HepG2 (cell line): ENCODE measurements around the gene PDLIM5. TPM values are rescaled to one million over a fixed set of nuclear protein-coding genes. Genes with fewer than 3 reads are reported as not detected.

Experiments
- ATAC-seq: fragments of 200-7000 bp; cut with Tn5 transposase; 3 replicates; pipeline ENCODE4 v1.9.1; 2020; ENCODE audit warnings: mild to moderate bottlenecking, moderate library complexity
- BruUV-seq: library from RNA; stranded (reverse); fragments of 400-500 nt; replicated peaks from 2 replicates; lab custom pipeline; 2021; lab: Mats Ljungman, UMichigan
- CTCF ChIA-PET: fragments of 300-600 bp; formaldehyde crosslinking; extraction: SDS; loops from one replicate; lab custom pipeline; 2021; ENCODE audit warnings: low total read pairs, inconsistent platforms, low intra/inter-chr PET ratio; lab: Yijun Ruan, JAX
- POLR2A ChIA-PET: fragments of 350-600 bp; sonication (Branson Sonifier 250); formaldehyde crosslinking; loops from one replicate; lab custom pipeline; 2020; ENCODE audit warnings: antibody characterized with exemption, inconsistent platforms; lab: Yijun Ruan, JAX
- DNase-seq: peaks from one replicate; pipeline ENCODE4 v3.0.0-alpha.2; 2015; ENCODE audit warnings: low spot score
- FAIRE-seq: peaks from 3 replicates; lab custom pipeline; 2011; peaks lifted over from hg19 to GRCh38; lab: Jason Lieb, UNC
- H2AFZ ChIP-seq: one replicate; pipeline ENCODE4 v1.6.1; 2011; ENCODE audit warnings: low read length, inconsistent platforms
- H3K27ac ChIP-seq: fragments of 300-600 bp; 3 replicates; pipeline ENCODE4 v1.8.0; 2011; ENCODE audit warnings: mixed run types, mild to moderate bottlenecking, mixed read lengths, low read length, inconsistent platforms; ENCODE audit not compliant: insufficient read depth; ENCODE audit errors: extremely low read length
- H3K27me3 ChIP-seq, 2 experiments: fragments of 200-600 bp in 1 of 2; 2 replicates in 1 of 2; 3 replicates in 1 of 2; pipeline versions ENCODE4 v1.6.0 to v1.8.0; 2011; ENCODE audit warnings: low read length in 2 of 2, mild to moderate bottlenecking in 2 of 2, moderate library complexity in 2 of 2, inconsistent platforms in 1 of 2; ENCODE audit not compliant: insufficient read depth in 2 of 2, control insufficient read depth in 1 of 2
- H3K36me3 ChIP-seq, 2 experiments: fragments of 200-600 bp in 1 of 2; replicated peaks in 1 of 2; 2 replicates in 1 of 2; 3 replicates in 1 of 2; pipeline versions ENCODE4 v1.5.1 to v1.8.0; 2011; ENCODE audit warnings: low read length in 2 of 2, inconsistent platforms in 1 of 2; ENCODE audit not compliant: insufficient read depth in 2 of 2, control insufficient read depth in 1 of 2
- H3K4me1 ChIP-seq: 2 replicates; pipeline ENCODE4 v1.5.1; 2012; ENCODE audit warnings: low read length, inconsistent platforms; ENCODE audit not compliant: insufficient read depth
- H3K4me2 ChIP-seq: 2 replicates; pipeline ENCODE4 v1.6.0; 2011; ENCODE audit warnings: low read depth, low read length, inconsistent platforms
- H3K4me3 ChIP-seq, 3 experiments: fragments of 200-600 bp in 1 of 3; sonication (generic), shearing (Covaris generic) in 1 of 3; replicated peaks in 1 of 3; 2 replicates each; pipeline ENCODE4 v1.5.1; 2011 to 2016; ENCODE audit warnings: low read length in 3 of 3, inconsistent platforms in 2 of 3, low read depth in 2 of 3, mild to moderate bottlenecking in 2 of 3, control low read depth in 1 of 3, mixed read lengths in 1 of 3; ENCODE audit not compliant: insufficient read depth in 1 of 3
- H3K79me2 ChIP-seq: one replicate; pipeline ENCODE4 v1.6.1; 2011; ENCODE audit warnings: low read length, inconsistent platforms; ENCODE audit not compliant: insufficient read depth
- H3K9ac ChIP-seq: 2 replicates; pipeline ENCODE4 v1.6.0; 2011; ENCODE audit warnings: mild to moderate bottlenecking, low read depth, low read length, inconsistent platforms; ENCODE audit not compliant: insufficient read depth
- H3K9me3 ChIP-seq: 2 replicates; pipeline ENCODE4 v1.5.1; 2012; ENCODE audit warnings: mild to moderate bottlenecking, low read length
- H4K20me1 ChIP-seq: 2 replicates; pipeline ENCODE4 v1.6.0; 2011; ENCODE audit warnings: inconsistent platforms, mild to moderate bottlenecking, low read length, moderate library complexity; ENCODE audit not compliant: insufficient read depth
- CREM ChIP-seq, 2 experiments: sonication (generic) in 1 of 2; formaldehyde crosslinking in 1 of 2; IDR thresholded peaks; 2 replicates each; pipeline versions ENCODE4 v1.4.0 to v1.6.1; 2016 to 2020; ENCODE audit warnings: antibody characterized with exemption in 1 of 2, mild to moderate bottlenecking in 1 of 2, missing genetic modification reagents in 1 of 2
- EZH2 ChIP-seq: conservative IDR thresholded peaks from 2 replicates; pipeline ENCODE4 v1.6.1; 2012; ENCODE audit warnings: mild to moderate bottlenecking, low read depth, low read length, moderate library complexity
- FUBP1 ChIP-seq: sonication (generic); formaldehyde crosslinking; IDR thresholded peaks from 2 replicates; pipeline ENCODE4 v1.5.1; 2020; ENCODE audit warnings: missing genetic modification reagents, mild to moderate bottlenecking, borderline replicate concordance
- GMEB2 ChIP-seq: IDR thresholded peaks from 2 replicates; pipeline ENCODE4 v1.6.1; 2016; ENCODE audit warnings: missing biosample characterization, missing genetic modification reagents, low read depth
- HNRNPK ChIP-seq: fragments of 200-400 bp; formaldehyde crosslinking; IDR thresholded peaks from 2 replicates; pipeline ENCODE4 v1.6.1; 2018; ENCODE audit warnings: low read length, low read depth, moderate library complexity, mild to moderate bottlenecking; ENCODE audit not compliant: poor library complexity, severe bottlenecking
- PAF1 ChIP-seq: IDR thresholded peaks from 2 replicates; pipeline ENCODE4 v1.6.1; 2016; ENCODE audit warnings: missing genetic modification reagents, missing compliant biosample characterization
- POLR2G ChIP-seq: fragments of 200-400 bp; formaldehyde crosslinking; IDR thresholded peaks from 2 replicates; pipeline ENCODE4 v1.6.1; 2018; ENCODE audit warnings: mild to moderate bottlenecking, low read depth, low read length, moderate library complexity
- PRPF4 ChIP-seq: fragments of 200-400 bp; formaldehyde crosslinking; IDR thresholded peaks from 2 replicates; pipeline ENCODE4 v1.6.1; 2016; ENCODE audit warnings: low read length, low read depth; ENCODE audit not compliant: poor library complexity, severe bottlenecking
- REXO4 ChIP-seq: sonication (generic); formaldehyde crosslinking; IDR thresholded peaks from 2 replicates; pipeline ENCODE4 v1.8.0; 2022; ENCODE audit warnings: missing genetic modification reagents, mild to moderate bottlenecking, borderline replicate concordance
- SIX1 ChIP-seq: sonication (generic); formaldehyde crosslinking; IDR thresholded peaks from 2 replicates; pipeline ENCODE4 v1.4.0; 2020; ENCODE audit warnings: missing genetic modification reagents, borderline replicate concordance
- TARDBP ChIP-seq: sonication (generic); formaldehyde crosslinking; IDR thresholded peaks from 2 replicates; pipeline ENCODE4 v1.8.0; 2022; ENCODE audit warnings: mild to moderate bottlenecking, missing genetic modification reagents
- WGBS: methylation state at CpG from one replicate; pipeline ENCODE4 v1.1.6; 2017; ENCODE audit warnings: low lambda C conversion rate; 5-methylcytosine and 5-hydroxymethylcytosine counted together
- in situ Hi-C: cut with HindIII; loops from 2 replicates; pipeline ENCODE4 v1.10.0; 2017; ENCODE audit warnings: low pct_unique_long_range_greater_than_20kb; ENCODE audit not compliant: extremely low pct_ligation_motif_present
- intact Hi-C: fragments of 100-400 bp; cut with micrococcal nuclease; formaldehyde crosslinking; loops from one replicate; pipeline ENCODE4 v1.10.0; 2022; ENCODE audit not compliant: unreplicated experiment
- polyA plus RNA-seq, 8 experiments: library from polyadenylated mRNA; depleted of rRNA in 3 of 8; stranded (reverse) in 7 of 8; unstranded in 1 of 8; fragments of >200 nt; fragmentation: Illumina TruSeq in 4 of 8; extraction: Trizol in 4 of 8; gene quantifications; 2 replicates each; pipeline versions ENCODE4 v1.2.1 to v1.2.3, GENCODE V29; 2011 to 2016; ENCODE audit warnings: low read depth in 4 of 8, missing spikeins in 1 of 8, mixed read lengths in 1 of 8; ENCODE audit not compliant: insufficient read depth in 1 of 8
- total RNA-seq, 5 experiments: library from RNA; depleted of rRNA; stranded (reverse); fragments of >200 nt; fragmentation: Illumina TruSeq; extraction: Trizol; gene quantifications; 2 replicates each; pipeline ENCODE4 v1.2.3, GENCODE V29; 2016; ENCODE audit warnings: low read depth in 1 of 5

The PDLIM5 gene
- total and polyA plus RNA-seq, 2 of the 13 experiments (the other 11 are each of a cell fraction or from before 2014, with no cell fraction given), result 52.8 to 119 TPM

GRCh38 chr4:94507281-94507680, 55.5 kb downstream of the PDLIM5 start:
- in situ Hi-C loops, result no loop called here
- Histone ChIP-seq H3K79me2 (peaks cover 19% of the 10 kb centered on the region), H3K27ac (no peak overlapping the region), H3K4me2 (0 out of 2 replicates have a peak overlapping the region, but pooled peaks have one; percentile 4), H3K9me3 (no peaks in the 10 kb centered on the region), H2AFZ (no peak overlapping the region), H3K36me3 (no peaks in the 10 kb centered on the region; a peak in 1 of 5 replicates), H3K27me3 (no peaks in the 10 kb centered on the region), H3K4me1 (peaks cover 38% of the 10 kb centered on the region), H3K4me3 (no peak overlapping the region), H4K20me1 (0 out of 2 replicates have a peak, but pooled peaks cover 6% of the 10 kb centered on the region), H3K9ac (no peak overlapping the region; the same call in 1 of the 2 replicates)
- intact Hi-C loops, result loop anchor here (5.0 kb wide), 1 partner anchor 55 kb away; the partner anchor contains the start of gene PDLIM5
- FAIRE-seq, result no peak
- POLR2A ChIA-PET, result no interaction called here
- TF ChIP-seq CREM (IDR thresholded peaks at IDR 0.05), result no peak
- no peak for TF ChIP-seq CREM (CRISPR knock-in tag; IDR thresholded peaks at IDR 0.05)
- TF ChIP-seq POLR2G, result no peak
- TF ChIP-seq PAF1 (CRISPR knock-in tag), result no peak
- TF ChIP-seq TARDBP (CRISPR knock-in tag), result no peak
- no peak for TF ChIP-seq EZH2
- no peak for TF ChIP-seq PRPF4
- TF ChIP-seq REXO4 (CRISPR knock-in tag), result no peak
- TF ChIP-seq FUBP1 (CRISPR knock-in tag), result no peak
- no peak for TF ChIP-seq SIX1
- TF ChIP-seq GMEB2 (CRISPR knock-in tag), result no peak
- TF ChIP-seq HNRNPK, result no peak
- no TSS peak for BruUV-seq
- no peak for ATAC-seq
- DNase-seq, result no peak
- 80% methylated on average over 2 of the region's 2 CpGs for WGBS
- CTCF ChIA-PET, result no interaction called here
